GM19239 (cell line): ENCODE measurements around the gene MAGI1.
"Not testable (repeated sequence)": the region's sequence is repeated elsewhere in the genome, so short reads cannot be mapped to it uniquely, and the experiment has no call there.

Source experiments
- DNase-seq: peaks from one replicate; pipeline ENCODE4 v3.0.0; 2011; ENCODE audit warnings: low spot score; ENCODE audit not compliant: insufficient read length
- FAIRE-seq: peaks from 2 replicates; lab custom pipeline; 2011; peaks lifted over from hg19 to GRCh38; lab: Jason Lieb, UNC

The MAGI1 gene

DNA sequence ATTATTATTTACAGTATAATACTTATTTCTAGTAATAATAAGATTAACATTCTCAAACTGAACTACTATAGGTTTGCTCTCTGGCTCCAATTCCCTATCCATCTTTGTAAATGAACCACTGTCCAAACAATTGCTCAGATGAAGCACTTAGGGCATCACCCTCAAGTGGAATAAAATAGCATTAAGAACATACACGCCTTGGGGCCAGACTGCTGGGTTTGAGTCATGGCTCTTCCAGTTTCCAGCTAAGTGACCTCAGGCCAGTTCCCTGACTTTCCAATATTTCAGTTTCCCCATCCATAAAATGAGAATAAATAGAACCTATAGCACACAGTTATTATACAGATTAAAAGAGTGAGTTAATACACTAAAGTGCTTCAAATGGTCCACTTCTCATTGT lies 507.2 kb downstream of the MAGI1 start:
- DNase-seq (no peak), FAIRE-seq (no peak)

DNA sequence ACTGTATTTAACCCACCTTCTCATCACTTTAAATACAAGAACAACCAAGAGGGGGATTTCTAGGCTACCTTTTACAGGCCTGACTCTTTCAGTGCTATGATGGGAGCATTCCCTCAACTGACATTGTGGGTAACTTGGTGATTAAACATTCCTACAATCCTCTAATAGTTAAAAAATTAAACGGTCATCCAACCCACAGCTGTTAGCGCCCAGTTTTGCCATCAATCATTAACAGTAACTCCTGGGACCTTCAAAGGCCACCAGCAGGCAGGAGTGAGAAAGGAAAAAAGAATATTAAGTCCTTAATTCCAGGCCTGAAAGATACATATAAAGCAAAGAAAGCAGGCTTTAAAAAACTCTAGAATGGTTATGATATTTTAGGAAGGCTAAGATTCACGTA lies 512.1 kb downstream of the MAGI1 start:
- DNase-seq (no peak), FAIRE-seq (no peak)

DNA sequence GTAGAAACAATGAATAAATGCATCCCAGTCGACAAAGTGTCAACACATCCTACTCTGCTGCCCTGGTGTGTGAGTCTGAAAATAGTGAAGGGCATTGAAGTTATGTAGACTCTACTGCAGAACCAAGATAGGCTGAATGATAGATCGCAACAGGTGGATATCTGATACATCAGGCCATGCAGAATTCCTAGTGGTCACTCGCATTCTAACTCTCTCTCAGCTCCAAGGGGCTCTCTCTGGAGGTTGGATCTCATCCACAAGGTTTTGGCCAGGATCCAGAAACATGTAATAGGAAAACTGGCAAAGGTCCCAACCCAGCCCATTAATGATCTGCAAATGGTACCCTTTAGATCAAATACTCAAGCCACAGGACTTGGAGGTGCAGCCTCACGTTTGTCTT lies 514.1 kb downstream of the MAGI1 start:
- FAIRE-seq (no peak), DNase-seq (no peak)

DNA sequence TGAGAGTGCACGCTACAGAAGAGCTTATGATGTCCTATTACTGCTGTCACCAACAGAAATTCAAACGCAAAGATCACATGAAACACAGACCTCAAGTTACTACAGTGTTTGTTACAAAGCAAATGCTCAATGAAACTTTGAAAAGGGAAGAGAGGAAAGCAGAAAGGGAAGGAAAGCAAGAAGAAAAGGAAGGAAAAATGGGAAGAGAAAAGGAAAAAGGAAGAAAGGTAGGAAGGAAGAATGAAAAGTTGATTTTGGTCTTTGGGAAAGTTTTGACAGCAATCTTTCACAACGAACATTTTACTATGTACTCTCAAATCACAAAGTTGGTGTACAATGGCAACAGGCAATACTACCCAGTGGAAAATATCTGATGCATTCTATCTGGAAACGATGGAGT lies 514.8 kb downstream of the MAGI1 start:
- DNase-seq: no peak
- no peak for FAIRE-seq

DNA sequence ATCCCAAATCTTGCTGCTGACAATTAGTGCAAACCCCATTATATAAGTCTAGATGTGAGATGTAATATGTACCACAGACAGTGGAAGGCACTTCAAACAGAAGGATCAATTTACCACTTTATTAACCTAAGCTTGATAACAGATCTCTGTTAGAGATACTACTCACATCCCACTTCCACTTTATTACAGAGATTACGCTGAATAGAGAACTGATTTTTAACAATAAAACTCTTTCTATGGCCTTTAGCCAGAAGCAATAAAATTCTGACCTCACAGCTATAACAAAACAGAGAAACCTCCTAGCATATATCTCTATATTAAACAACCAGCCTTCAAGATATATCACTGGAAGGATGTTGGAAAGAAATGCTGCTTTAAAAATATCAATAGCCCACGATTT lies 517.7 kb downstream of the MAGI1 start:
- FAIRE-seq (no peak), DNase-seq (no peak)

DNA sequence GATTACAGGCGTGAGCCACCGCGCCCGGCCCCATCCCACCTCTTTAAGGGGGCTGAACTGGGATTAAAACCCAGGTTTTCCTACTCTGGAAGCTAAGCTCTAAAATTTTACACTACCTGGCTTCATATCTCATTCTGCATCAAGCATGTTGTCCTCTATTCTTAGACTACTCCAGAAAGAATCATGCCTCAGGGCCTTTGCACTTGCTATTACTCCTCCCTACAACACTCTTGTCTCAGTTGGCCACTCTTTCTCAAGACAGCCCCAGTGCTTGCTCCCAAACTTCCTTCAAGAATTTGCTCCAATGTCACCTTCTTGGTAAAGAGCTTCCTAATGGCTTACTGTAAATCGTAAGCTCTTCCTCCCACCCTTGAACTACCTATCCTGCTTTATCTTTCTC lies 521.7 kb downstream of the MAGI1 start:
- FAIRE-seq: no peak
- DNase-seq: no peak

DNA sequence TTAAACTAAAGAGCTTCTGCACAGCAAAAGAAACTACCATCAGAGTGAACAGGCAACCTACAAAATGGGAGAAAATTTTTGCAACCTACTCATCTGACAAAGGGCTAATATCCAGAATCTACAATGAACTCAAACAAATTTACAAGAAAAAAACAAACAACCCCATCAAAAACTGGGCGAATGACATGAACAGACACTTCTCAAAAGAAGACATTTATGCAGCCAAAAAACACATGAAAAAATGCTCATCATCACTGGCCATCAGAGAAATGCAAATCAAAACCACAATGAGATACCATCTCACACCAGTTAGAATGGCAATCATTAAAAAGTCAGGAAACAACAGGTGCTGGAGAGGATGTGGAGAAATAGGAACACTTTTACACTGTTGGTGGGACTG lies 524.4 kb downstream of the MAGI1 start:
- not testable (repeated sequence) for DNase-seq, FAIRE-seq

DNA sequence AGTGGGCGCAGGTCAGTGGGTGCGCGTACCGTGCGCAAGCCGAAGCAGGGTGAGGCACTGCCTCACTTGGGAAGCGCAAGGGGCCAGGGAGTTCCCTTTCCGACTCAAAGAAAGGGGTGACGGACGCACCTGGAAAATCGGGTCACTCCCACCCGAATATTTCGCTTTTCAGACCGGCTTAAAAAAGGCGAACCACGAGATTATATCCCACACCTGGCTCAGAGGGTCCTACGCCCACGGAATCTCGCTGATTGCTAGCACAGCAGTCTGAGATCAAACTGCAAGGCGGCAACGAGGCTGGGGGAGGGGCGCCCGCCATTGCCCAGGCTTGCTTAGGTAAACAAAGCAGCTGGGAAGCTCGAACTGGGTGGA lies 529.3 kb downstream of the MAGI1 start:
- not testable (repeated sequence) for FAIRE-seq, DNase-seq

DNA sequence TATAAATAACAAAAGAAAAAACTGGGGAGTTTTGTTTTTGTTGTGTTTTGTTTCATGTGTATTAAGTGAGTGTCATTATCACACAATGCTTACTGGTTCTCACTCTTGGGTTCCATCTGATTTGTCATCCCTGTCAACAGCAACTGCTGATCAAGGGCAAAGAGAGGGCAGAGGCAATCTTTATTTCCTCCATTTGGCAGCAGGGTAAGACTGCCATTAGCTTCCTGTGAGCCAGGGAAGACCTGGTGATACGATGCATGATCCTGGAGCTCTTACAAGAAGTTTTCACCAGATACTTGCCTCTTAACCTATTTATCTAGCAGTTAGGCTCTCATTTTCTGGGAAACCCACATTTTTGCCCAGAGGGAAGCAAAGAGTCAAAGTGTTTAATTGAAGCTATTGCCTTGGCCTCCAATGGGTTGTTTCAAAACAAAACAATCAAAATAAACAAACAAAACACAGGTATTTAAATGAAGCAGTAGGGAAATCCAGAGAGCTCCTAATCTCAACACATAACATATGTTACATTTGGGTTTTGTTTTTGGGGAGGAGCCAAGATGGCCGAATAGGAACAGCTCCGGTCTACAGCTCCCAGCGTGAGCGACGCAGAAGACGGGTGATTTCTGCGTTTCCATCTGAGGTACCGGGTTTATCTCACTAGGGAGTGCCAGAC lies 529.8 kb downstream of the MAGI1 start:
- FAIRE-seq: no peak

DNA sequence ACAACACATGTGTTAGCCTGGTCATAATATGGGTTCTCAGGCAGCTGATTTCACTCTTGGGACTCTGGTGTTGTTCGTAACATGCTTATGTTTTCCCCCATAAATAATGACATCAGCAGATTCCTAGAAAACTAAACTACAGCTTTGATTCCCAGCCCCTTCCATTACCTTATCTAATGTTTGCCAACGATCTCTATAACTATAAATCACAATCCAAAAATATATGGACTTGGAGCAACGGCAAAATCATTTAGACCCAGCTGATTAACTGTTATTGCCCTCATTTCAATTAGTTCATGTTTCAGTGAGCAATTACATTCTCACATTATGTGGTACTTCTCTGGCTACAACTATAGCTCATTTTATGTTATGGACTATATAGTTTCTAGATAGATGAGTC lies 531.3 kb downstream of the MAGI1 start:
- DNase-seq (no peak), FAIRE-seq (no peak)

More for the DNA sequence above, 529.8 kb downstream of the MAGI1 start:
- DNase-seq: no peak

DNA sequence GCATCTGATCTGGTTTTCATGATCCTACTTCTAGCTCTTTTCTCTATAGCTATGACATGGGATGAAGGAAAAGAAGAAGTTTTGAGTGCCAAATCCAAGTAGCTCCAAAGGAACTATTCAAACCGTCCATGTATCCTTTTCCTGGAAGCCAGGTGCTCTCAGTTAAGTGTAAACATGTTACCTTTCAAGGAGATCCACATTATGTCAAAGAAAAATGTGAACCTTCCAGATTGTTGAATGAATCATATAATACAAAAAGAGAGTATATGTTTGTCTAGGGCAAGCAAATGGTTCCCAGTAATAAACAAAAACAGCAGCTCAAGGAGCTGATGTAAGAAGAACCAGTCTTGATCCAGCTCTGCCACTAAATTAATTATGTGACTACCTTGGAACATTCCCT lies 534.9 kb downstream of the MAGI1 start:
- FAIRE-seq (no peak), DNase-seq (no peak)

DNA sequence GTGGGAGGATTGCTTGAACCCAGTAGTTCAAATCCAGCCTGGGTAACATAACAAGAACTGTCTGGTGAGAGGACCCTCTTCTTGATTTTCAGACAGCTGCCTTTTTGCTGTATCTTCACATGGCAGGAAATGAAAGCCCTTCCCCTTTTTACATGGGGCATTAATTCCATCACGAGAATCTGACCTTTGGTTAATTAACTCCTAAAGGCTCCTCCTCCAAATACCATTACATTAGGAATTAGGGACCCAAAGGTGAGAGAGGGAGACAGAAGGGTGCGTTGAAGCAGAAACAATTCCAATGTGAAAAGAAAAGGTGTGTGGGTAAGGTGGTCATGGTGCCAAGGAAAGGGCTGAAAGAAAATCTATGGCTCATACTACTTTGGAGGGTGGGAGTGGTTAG lies 536.2 kb downstream of the MAGI1 start:
- DNase-seq: no peak
- FAIRE-seq: no peak

DNA sequence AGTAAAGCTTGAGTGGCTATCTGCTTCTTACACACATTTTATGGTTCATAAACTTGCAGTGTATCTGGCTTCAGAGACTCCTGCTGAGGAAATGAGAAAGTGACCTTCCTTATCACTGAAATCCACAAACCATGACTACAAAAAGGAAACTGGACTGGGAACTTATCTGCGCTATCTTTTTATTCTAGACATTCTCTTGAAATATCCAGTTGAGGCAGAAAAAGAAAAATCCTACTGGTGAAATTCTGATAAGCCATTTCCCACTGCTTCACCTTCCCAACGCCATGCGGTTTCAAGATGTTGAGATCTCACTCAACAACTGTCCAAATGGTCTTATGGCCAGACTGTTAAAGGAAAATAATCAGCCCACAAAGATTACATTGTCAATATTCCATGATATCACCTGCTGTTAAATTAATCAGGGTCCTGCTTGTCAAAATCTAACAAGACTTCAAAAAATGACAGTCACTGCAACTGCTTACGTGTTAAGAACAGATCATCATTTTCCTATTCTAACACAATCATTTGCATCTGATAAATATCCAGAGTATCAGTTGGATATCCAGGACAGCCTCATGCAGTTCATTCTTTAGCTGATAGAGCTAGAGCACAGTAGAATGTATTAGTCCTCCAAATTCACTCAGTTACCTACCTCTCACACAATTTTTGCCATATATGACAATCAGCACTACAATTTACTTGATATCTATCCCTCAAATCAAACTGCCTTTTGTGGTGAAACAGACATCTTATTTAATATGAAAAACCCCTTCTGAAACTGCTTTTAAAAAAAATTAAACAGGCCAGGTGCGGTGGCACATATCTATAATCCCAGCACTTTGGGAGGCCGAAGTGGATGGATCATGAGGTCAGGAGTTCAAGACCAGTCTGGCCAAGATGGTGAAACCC lies 538.1 kb downstream of the MAGI1 start:
- FAIRE-seq: no peak

DNA sequence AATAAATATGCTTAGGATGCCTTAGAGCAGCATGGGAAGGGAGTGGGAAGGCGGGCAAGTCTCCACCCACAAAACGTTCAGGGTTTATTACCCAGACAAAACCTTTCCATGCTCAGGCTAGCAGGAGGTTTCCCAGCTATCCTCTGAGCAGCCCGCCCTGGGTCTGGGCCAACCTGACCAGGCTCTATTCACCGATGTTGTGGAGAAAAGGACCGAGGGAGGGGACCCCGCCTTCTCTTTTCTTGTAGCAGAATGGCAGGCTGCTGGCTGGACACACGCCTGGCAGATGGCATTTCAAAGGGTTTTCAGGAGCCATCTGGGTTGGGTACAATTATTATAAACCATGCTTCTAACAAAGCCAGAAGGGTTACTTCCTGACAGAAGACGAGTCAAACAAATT lies 540.9 kb downstream of the MAGI1 start:
- no peak for DNase-seq

More for the DNA sequence above, 538.1 kb downstream of the MAGI1 start:
- DNase-seq: no peak

DNA sequence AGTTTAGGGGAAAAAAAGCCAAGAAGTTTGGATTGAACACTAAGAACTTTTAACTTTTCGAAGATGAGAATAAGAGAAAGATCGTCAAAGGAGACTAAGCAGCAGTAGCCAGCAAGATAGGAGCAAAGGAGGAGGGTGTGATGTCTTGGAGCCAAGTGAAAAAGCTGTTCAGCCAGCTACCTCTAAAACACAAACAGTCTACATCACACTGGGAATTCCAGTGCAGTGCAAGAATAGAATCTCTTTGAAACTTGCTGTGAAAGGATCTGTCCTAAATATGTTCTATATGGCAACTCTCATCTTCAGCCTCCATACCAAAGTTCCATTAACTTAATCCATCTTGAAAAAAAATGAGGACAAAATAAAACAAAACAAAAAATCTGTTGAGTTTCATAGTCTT lies 541.5 kb downstream of the MAGI1 start:
- DNase-seq (no peak), FAIRE-seq (no peak)

More for the DNA sequence above, 540.9 kb downstream of the MAGI1 start:
- FAIRE-seq: no peak

DNA sequence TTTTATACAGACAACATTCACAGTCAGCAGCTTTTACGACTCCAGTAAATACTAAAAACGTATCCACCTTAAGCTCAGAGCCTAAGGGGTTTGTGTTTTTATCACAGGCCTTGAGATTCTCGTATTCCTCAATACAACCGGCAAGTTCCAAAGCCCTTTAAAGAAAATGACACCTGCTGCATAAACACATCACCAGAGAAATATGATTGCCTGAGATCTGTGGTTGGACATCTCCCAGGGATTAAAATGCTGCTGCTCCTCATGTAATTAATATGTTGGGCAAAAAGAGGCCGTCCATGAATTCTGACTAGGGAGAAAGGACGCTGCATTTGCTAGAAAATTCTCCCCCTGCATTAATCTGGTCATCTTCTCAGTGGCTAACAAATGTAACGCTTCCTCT lies 544.8 kb downstream of the MAGI1 start:
- DNase-seq (no peak), FAIRE-seq (no peak)

DNA sequence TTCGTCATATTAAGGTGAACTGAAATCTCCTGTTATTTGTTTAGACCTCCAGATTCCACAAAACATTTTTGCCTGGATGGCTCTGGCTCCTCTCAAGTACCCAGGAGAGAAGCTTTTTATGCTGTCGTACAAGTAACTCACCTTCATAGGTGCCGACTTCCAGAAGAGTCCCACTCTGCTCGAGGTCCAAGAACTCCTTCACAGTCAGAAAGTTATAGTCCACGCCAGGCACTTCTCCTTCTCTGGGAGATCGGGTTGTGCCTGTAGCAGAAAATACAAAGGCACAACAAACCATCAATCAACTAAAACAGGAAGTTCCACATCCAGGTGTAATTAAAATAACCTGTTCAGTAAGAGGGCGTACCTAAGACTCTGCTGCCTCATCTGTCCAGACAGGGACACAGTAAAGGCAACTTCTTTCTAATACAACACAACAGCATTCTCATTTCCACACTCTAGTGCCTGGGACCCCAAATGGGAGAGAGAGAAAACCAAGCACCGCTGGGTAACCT lies 545.3 kb downstream of the MAGI1 start:
- no peak for FAIRE-seq

DNA sequence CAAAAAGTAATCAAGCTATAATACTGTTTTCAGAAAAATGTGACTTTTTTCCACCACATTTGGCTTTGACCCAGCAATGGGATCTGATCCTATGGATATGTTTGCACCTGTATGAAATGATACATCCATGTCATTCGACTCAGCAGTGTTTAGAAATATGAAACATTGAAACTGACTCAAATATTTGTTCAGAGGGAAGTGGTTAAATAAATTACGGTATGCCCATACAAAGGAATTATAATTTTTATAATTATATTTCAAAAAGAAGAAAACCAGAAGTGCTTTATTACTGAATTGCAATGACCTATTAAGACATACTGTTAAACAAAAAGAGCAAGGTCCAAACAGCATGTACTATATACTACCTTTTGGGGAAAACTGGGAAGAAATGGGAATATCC lies 546.5 kb downstream of the MAGI1 start:
- no peak for FAIRE-seq

More for the DNA sequence above, 545.3 kb downstream of the MAGI1 start:
- no peak for DNase-seq

DNA sequence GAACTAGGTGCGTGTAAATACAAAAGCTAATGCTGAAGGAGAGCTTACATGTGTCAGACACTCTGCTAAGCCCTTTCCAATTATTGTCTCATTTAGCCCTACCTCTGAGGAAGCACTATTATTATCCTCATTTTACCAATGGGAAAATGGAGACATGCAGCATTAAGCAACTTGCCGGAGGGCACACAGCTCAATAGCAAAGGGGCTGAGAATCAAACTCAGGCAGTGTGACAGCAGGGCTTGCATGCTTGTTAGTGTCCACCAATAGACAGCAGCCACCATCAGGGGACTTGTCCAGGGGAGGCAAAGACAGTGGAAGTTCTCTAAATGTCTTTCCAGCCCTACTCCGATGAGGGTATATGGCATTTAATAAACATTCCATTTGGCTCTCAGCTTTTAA lies 548.6 kb downstream of the MAGI1 start:
- FAIRE-seq (no peak), DNase-seq (no peak)

More for the DNA sequence above, 546.5 kb downstream of the MAGI1 start:
- no peak for DNase-seq

DNA sequence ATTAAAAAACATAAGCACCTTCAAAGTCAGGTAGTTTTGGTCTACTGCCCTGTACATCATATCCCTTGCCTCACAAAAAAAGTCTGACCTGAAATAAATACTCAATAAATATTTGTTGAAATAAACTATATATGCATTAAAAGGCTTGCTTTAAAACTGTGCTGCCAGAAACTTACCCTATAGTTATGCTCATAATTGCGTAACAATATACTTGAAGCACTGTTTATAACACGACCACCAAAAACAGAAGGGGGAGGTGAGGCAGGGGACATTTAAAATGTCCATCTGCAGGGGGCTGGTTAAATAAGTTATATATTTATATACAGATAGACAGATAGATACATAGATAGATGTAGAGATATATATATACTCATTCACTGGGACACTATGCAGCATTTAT lies 549.5 kb downstream of the MAGI1 start:
- no peak for FAIRE-seq
- no peak for DNase-seq

DNA sequence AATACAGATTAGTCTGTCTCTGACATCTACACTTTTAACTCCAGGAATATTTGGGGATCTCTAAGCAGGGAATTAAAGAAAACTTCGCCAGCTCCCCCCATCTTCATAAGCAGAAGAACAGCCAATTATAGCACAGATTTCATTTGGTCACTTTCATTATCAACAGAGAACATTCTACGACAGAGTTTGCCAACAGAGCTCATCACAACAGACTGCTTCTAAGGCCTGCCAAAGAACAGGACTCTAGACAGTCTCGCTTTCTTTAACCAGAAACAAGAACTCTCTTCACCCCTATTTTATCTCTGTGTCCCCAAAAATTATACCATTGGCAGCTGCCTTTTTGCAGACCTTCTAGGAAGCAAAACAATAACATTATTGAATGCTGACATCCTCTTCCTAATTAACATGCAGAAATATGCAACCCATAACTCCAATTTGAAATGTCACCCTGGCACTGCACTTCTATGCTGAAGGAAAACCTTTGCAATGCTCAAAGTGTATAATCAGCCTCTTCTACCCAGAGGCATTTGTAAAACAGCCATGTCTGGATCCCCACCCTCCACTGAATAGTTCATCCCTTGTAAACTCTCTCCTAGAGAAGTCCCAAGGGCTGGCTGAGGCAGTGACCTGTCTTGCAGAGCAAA lies 552.8 kb downstream of the MAGI1 start:
- no peak for FAIRE-seq
- DNase-seq: no peak
